ENCODE results near the gene CLSTN1. TPM values are rescaled to one million over a fixed set of nuclear protein-coding genes. Genes with fewer than 3 reads are reported as not detected.
A peak's percentile ranks its signal among the peaks of the same experiment; 100 is the strongest.

Gene CLSTN1
- total RNA-seq, 1 donor from 2014 or later: 179 TPM

- H3K4me3 Mint-ChIP-seq (ENCODE audit: unreplicated experiment): no peak overlapping the region
- TF ChIP-seq CTCF (IDR thresholded peaks at IDR 0.05): no peak
- H3K27ac Mint-ChIP-seq (ENCODE audit: unreplicated experiment): peak overlapping the region; percentile 77
- no peaks in the 10 kb centered on the region for H3K9me3 Mint-ChIP-seq (ENCODE audit: unreplicated experiment)
- H3K27me3 Mint-ChIP-seq (ENCODE audit: unreplicated experiment): no peaks in the 10 kb centered on the region
- H3K36me3 Mint-ChIP-seq (ENCODE audit: unreplicated experiment): peaks cover 10% of the 10 kb centered on the region
- no peak for DNase-seq (ENCODE audit: extremely low spot score, unreplicated experiment)
- H3K4me1 Mint-ChIP-seq (ENCODE audit: unreplicated experiment): peaks cover 19% of the 10 kb centered on the region
Measured at GRCh38 chr1:9852410-9853248, 28.9 kb upstream of the CLSTN1 start.

GRCh38 chr1:9852004-9852403 lies 28.2 kb upstream of the CLSTN1 start:
- Mint-ChIP-seq H3K27ac (ENCODE audit: unreplicated experiment) (peak overlapping the region; percentile 77), H3K9me3 (ENCODE audit: unreplicated experiment) (no peaks in the 10 kb centered on the region), H3K4me3 (ENCODE audit: unreplicated experiment) (no peak overlapping the region), H3K36me3 (ENCODE audit: unreplicated experiment) (peaks cover 10% of the 10 kb centered on the region), H3K27me3 (ENCODE audit: unreplicated experiment) (no peaks in the 10 kb centered on the region), H3K4me1 (ENCODE audit: unreplicated experiment) (peaks cover 24% of the 10 kb centered on the region)
- TF ChIP-seq CTCF (IDR thresholded peaks at IDR 0.05): no peak
- no peak for DNase-seq (ENCODE audit: extremely low spot score, unreplicated experiment)

GRCh38 chr1:9850442-9851162 lies 26.8 kb upstream of the CLSTN1 start:
- peaks cover 10% of the 10 kb centered on the region for H3K36me3 Mint-ChIP-seq (ENCODE audit: unreplicated experiment)
- H3K27ac Mint-ChIP-seq (ENCODE audit: unreplicated experiment): no peak overlapping the region
- no peaks in the 10 kb centered on the region for H3K27me3 Mint-ChIP-seq (ENCODE audit: unreplicated experiment)
- DNase-seq (ENCODE audit: extremely low spot score, unreplicated experiment): no peak
- H3K9me3 Mint-ChIP-seq (ENCODE audit: unreplicated experiment): no peaks in the 10 kb centered on the region
- TF ChIP-seq CTCF (IDR thresholded peaks at IDR 0.05): no peak
- H3K4me3 Mint-ChIP-seq (ENCODE audit: unreplicated experiment): no peak overlapping the region
- peaks cover 38% of the 10 kb centered on the region for H3K4me1 Mint-ChIP-seq (ENCODE audit: unreplicated experiment)

GRCh38 chr1:9849691-9850441 lies 26.1 kb upstream of the CLSTN1 start:
- H3K4me1 Mint-ChIP-seq (ENCODE audit: unreplicated experiment): peaks cover 38% of the 10 kb centered on the region
- no peaks in the 10 kb centered on the region for H3K9me3 Mint-ChIP-seq (ENCODE audit: unreplicated experiment)
- no peak overlapping the region for H3K4me3 Mint-ChIP-seq (ENCODE audit: unreplicated experiment)
- peaks cover 8% of the 10 kb centered on the region for H3K36me3 Mint-ChIP-seq (ENCODE audit: unreplicated experiment)
- no peak overlapping the region for H3K27ac Mint-ChIP-seq (ENCODE audit: unreplicated experiment)
- DNase-seq (ENCODE audit: extremely low spot score, unreplicated experiment): no peak
- TF ChIP-seq CTCF (IDR thresholded peaks at IDR 0.05): no peak
- H3K27me3 Mint-ChIP-seq (ENCODE audit: unreplicated experiment): no peaks in the 10 kb centered on the region

Data from osteocyte (in vitro differentiated cells).